Keratinocyte (primary cell): ENCODE measurements around the gene LCN10.

Experiments
- CTCF ChIP-seq, 3 experiments: IDR thresholded peaks in 1 of 3; conservative IDR thresholded peaks in 1 of 3; optimal IDR thresholded peaks in 1 of 3; 2 replicates in 2 of 3; 3 replicates in 1 of 3; pipeline versions ENCODE3 to v1.5.1; 2011; ENCODE audit warnings: low read length in 3 of 3, mild to moderate bottlenecking in 3 of 3, moderate library complexity in 2 of 3, control low read depth in 1 of 3, inconsistent platforms in 1 of 3; ENCODE audit not compliant: insufficient read depth in 2 of 3; ENCODE audit errors: extremely low read depth in 1 of 3
- EZH2 ChIP-seq: IDR thresholded peaks from one replicate; pipeline ENCODE4 v1.6.1; 2012; ENCODE audit warnings: inconsistent platforms, mild to moderate bottlenecking, low read length, moderate library complexity

DNA sequence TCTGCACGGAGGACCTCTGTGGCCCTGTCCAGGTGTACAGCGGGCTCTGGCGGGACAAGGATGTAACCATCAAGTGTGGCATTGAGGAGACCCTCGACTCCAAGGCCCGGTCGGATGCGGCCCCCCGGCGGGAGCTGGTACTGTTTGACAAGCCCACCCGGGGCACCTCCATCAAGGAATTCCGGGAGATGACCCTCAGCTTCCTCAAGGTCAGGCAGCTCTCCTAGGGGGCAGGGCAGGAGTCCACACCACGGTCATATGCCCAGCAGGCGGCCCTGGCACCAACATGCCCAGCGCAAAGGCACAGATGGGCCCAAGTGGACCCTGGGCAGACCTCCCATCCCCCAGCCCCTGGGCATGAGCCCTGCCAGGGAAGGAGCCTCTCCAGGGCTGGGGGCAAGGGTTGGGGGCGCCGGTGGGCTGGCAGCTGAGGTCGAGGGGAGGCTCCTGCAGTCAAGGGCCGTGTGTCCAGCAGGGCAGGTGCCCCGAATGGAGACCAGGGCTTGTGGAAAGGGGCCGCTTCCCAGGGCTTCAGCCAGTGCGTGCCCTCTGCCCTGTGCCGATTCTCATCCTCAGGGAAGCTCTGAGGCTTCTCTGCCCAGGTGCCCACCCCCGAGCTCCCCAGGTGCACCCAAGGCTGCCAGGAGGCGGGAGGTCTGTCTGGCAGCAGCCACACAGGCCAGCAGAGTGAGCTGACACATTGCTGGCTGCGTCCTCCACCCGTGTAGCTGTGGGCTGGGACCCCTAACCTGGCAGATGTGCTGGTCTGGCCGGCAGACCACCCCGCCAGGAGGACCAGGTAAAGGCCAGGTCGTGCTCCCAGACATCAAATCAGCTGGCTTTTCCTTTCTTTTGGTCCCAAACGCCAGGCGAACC is 20.4 kb downstream of the LCN10 start:
- TF ChIP-seq CTCF (optimal IDR thresholded peaks at IDR 0.05 in 1 of 3, IDR thresholded peaks at IDR 0.05 in 1 of 3, conservative IDR thresholded peaks at IDR 0.05 in 1 of 3; ENCODE audit: extremely low read depth in 1 of 3, insufficient read depth in 2 of 3, low read length in 3 of 3) (no peak), EZH2 (no peak)
